ENCODE measurements around the gene ZBED2. TPM values are rescaled to one million over a fixed set of nuclear protein-coding genes. Genes with fewer than 3 reads are reported as not detected.

The ZBED2 gene, protein sequence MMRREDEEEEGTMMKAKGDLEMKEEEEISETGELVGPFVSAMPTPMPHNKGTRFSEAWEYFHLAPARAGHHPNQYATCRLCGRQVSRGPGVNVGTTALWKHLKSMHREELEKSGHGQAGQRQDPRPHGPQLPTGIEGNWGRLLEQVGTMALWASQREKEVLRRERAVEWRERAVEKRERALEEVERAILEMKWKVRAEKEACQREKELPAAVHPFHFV
- total RNA-seq: under 0.01 and 0.19 TPM in 2 replicates

DNA sequence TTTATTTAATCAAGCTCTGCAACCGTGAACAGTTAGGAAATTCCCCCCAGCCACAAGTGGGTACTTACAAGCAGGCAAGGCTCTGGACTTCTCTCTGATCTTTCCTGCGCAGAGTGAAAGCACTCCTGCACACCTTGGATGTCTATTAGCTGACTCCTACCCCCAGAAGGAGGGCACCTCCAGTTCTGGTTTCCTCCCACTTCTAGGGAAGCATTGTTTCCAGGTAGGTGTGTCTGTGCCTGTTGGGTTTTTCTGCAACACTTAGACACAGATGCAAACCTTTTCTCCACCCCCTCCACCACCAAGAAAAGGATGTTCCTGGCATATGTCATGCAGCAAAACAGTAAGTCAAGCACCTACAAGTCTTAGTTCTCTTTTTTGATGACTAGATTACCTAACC is at the start of gene ZBED2:
TSS of gene ZBED2 (minus strand) at position 115 of the 400 bp plus-strand sequence. CDS start 1,145 bp downstream, outside the sequence.

Other genes with a start within 250 kb of the ZBED2 start
- gene CD96, start 53.1 kb downstream of the ZBED2 start, total RNA-seq: under 0.01 TPM in 2 replicates
- gene PLCXD2, start 79.3 kb upstream of the ZBED2 start, total RNA-seq: 0.85 and 3.5 TPM in 2 replicates